NCI-H1694 (cell line): ENCODE results near the gene THADA.
"Not testable (repeated sequence)": the region's sequence is repeated elsewhere in the genome, so short reads cannot be mapped to it uniquely, and the experiment has no call there.

Experiments
- DNase-seq: peaks from one replicate; lab custom pipeline; 2025; lab: John Stamatoyannopoulos, UW

THADA gene

GRCh38 chr2:43462866-43463641 is 132.8 kb downstream of the THADA start:
- no peak for DNase-seq

GRCh38 chr2:43461453-43462073 is 134.3 kb downstream of the THADA start:
- DNase-seq: no peak

- DNase-seq: no peak
Observed at GRCh38 chr2:43460611-43461365, 135.1 kb downstream of the THADA start.

- no peak for DNase-seq
Observed at GRCh38 chr2:43460174-43460546, 135.7 kb downstream of the THADA start.

- DNase-seq: no peak
Observed at GRCh38 chr2:43459446-43460173, 136.2 kb downstream of the THADA start.

- DNase-seq: no peak
Observed at GRCh38 chr2:43458014-43458628, 137.7 kb downstream of the THADA start.

- no peak for DNase-seq
Observed at GRCh38 chr2:43455731-43456642, 139.9 kb downstream of the THADA start.

GRCh38 chr2:43455296-43455695 is 140.5 kb downstream of the THADA start:
- no peak for DNase-seq

- no peak for DNase-seq
Observed at GRCh38 chr2:43454791-43455190, 141.0 kb downstream of the THADA start.

- DNase-seq: no peak
Observed at GRCh38 chr2:43453179-43454170, 142.4 kb downstream of the THADA start.

GRCh38 chr2:43452318-43452731 is 143.5 kb downstream of the THADA start:
- DNase-seq: no peak

GRCh38 chr2:43450617-43451016 is 145.2 kb downstream of the THADA start:
- DNase-seq: no peak

GRCh38 chr2:43448822-43449110 is 147.1 kb downstream of the THADA start:
- no peak for DNase-seq

GRCh38 chr2:43448011-43448821 is 147.6 kb downstream of the THADA start:
- DNase-seq: no peak

- not testable (repeated sequence) for DNase-seq
Observed at GRCh38 chr2:43446755-43447154, 149.1 kb downstream of the THADA start.

- no peak for DNase-seq
Observed at GRCh38 chr2:43445781-43446180, 150.1 kb downstream of the THADA start.

GRCh38 chr2:43444989-43445645 is 150.7 kb downstream of the THADA start:
- DNase-seq: no peak

- DNase-seq: no peak
Observed at GRCh38 chr2:43443282-43443681, 152.6 kb downstream of the THADA start.
